Liver (tissue), 9 donors: ENCODE results near the gene COPS4. TPM values are rescaled to one million over a fixed set of nuclear protein-coding genes. Genes with fewer than 3 reads are reported as not detected.

Experiments used
- DNase-seq: peaks from one replicate; pipeline ENCODE4 v3.0.0-alpha.2; 2017; ENCODE audit warnings: low spot score
- H3K27ac ChIP-seq, 2 donors: one replicate each; pipeline ENCODE4 v1.7.0; 2013; ENCODE audit warnings: inconsistent platforms in 2 of 2, low read length in 2 of 2, control low read depth in 1 of 2, low read depth in 1 of 2, mild to moderate bottlenecking in 1 of 2
- H3K27me3 ChIP-seq, 4 donors: one replicate each; pipeline versions ENCODE4 v1.6.1 to v1.7.0; 2013; ENCODE audit warnings: low read length in 3 of 4, inconsistent platforms in 1 of 4, mild to moderate bottlenecking in 1 of 4, moderate library complexity in 1 of 4; ENCODE audit not compliant: control insufficient read depth in 4 of 4, insufficient read depth in 4 of 4
- H3K36me3 ChIP-seq, 4 donors: one replicate each; pipeline versions ENCODE4 v1.6.1 to v1.7.0; 2013; ENCODE audit warnings: low read length in 3 of 4, mild to moderate bottlenecking in 3 of 4, low read depth in 1 of 4, moderate library complexity in 1 of 4; ENCODE audit not compliant: control insufficient read depth in 4 of 4, insufficient read depth in 3 of 4
- H3K4me1 ChIP-seq, 4 donors: one replicate each; pipeline versions ENCODE4 v1.6.1 to v1.7.0; 2013; ENCODE audit warnings: low read length in 3 of 4, mild to moderate bottlenecking in 3 of 4, moderate library complexity in 1 of 4; ENCODE audit not compliant: control insufficient read depth in 4 of 4, insufficient read depth in 4 of 4
- H3K4me3 ChIP-seq, 3 donors: one replicate each; pipeline versions ENCODE4 v1.6.1 to v1.7.0; 2013; ENCODE audit warnings: low read length in 3 of 3, control low read depth in 1 of 3, low read depth in 1 of 3, mild to moderate bottlenecking in 1 of 3
- H3K9ac ChIP-seq, 2 donors: one replicate each; pipeline ENCODE4 v1.7.0; 2013; ENCODE audit warnings: low read length in 2 of 2, mild to moderate bottlenecking in 2 of 2, moderate library complexity in 2 of 2, control low read depth in 1 of 2, low read depth in 1 of 2
- H3K9me3 ChIP-seq, 4 donors: one replicate each; pipeline versions ENCODE4 v1.6.1 to v1.7.0; 2013; ENCODE audit warnings: low read length in 3 of 4; ENCODE audit not compliant: control insufficient read depth in 4 of 4
- ATF3 ChIP-seq: IDR thresholded peaks from 2 replicates; pipeline ENCODE4 v1.6.1; 2016; ENCODE audit warnings: antibody characterized with exemption
- CTCF ChIP-seq: fragments of 150-350 bp; IDR thresholded peaks from 2 replicates; pipeline ENCODE4 v1.5.1; 2017; ENCODE audit warnings: improper control_type of control experiment, low read depth, low read length; ENCODE audit not compliant: missing input control
- FOXA1 ChIP-seq: IDR thresholded peaks from 2 replicates; pipeline ENCODE4 v1.6.1; 2016; ENCODE audit warnings: antibody characterized with exemption
- FOXA2 ChIP-seq: IDR thresholded peaks from 2 replicates; pipeline ENCODE4 v1.6.1; 2016; ENCODE audit warnings: antibody characterized with exemption
- GABPA ChIP-seq, 2 donors: IDR thresholded peaks in 1 of 2; conservative IDR thresholded peaks in 1 of 2; 2 replicates each; pipeline ENCODE4 v1.6.1; 2016; ENCODE audit warnings: antibody characterized with exemption in 2 of 2, mild to moderate bottlenecking in 1 of 2, moderate library complexity in 1 of 2
- HNF4A ChIP-seq, 2 donors: conservative IDR thresholded peaks; 2 replicates each; pipeline ENCODE4 v1.6.1; 2016; ENCODE audit warnings: antibody characterized with exemption in 2 of 2, mild to moderate bottlenecking in 2 of 2
- HNF4G ChIP-seq: IDR thresholded peaks from 2 replicates; pipeline ENCODE4 v1.6.1; 2016; ENCODE audit warnings: antibody characterized with exemption
- JUND ChIP-seq, 2 donors: IDR thresholded peaks; 2 replicates each; pipeline ENCODE4 v1.6.1; 2016; ENCODE audit warnings: antibody characterized with exemption in 2 of 2
- NR2F2 ChIP-seq: IDR thresholded peaks from 2 replicates; pipeline ENCODE4 v1.6.1; 2016; ENCODE audit warnings: antibody characterized with exemption
- RAD21 ChIP-seq, 2 donors: IDR thresholded peaks; 2 replicates each; pipeline ENCODE4 v1.6.1; 2016; ENCODE audit warnings: antibody characterized with exemption in 2 of 2, mild to moderate bottlenecking in 2 of 2
- REST ChIP-seq: IDR thresholded peaks from 2 replicates; pipeline ENCODE4 v1.6.1; 2016; ENCODE audit warnings: antibody characterized with exemption, mild to moderate bottlenecking
- RXRA ChIP-seq, 2 donors: IDR thresholded peaks; 2 replicates each; pipeline ENCODE4 v1.6.1; 2017 to 2018; ENCODE audit warnings: antibody characterized with exemption in 2 of 2, mild to moderate bottlenecking in 1 of 2
- SP1 ChIP-seq: IDR thresholded peaks from 2 replicates; pipeline ENCODE4 v1.6.1; 2018; ENCODE audit warnings: antibody characterized with exemption, mild to moderate bottlenecking
- TAF1 ChIP-seq: conservative IDR thresholded peaks from 2 replicates; pipeline ENCODE4 v1.6.1; 2016; ENCODE audit warnings: antibody characterized with exemption, mild to moderate bottlenecking
- YY1 ChIP-seq: IDR thresholded peaks from 2 replicates; pipeline ENCODE4 v1.6.1; 2016; ENCODE audit warnings: antibody characterized with exemption, mild to moderate bottlenecking
- ZBTB33 ChIP-seq: IDR thresholded peaks from 2 replicates; pipeline ENCODE4 v1.6.1; 2016; ENCODE audit warnings: antibody characterized with exemption
- WGBS: extraction: QIAGEN DNeasy Blood & Tissue Kit; methylation state at CpG from one replicate; pipeline ENCODE4 v1.1.7; 2013; 5-methylcytosine and 5-hydroxymethylcytosine counted together
- polyA plus RNA-seq, 2 donors: library from polyadenylated mRNA; stranded (reverse) in 1 of 2; unstranded in 1 of 2; fragments of 200-250 nt in 1 of 2; fragments of >200 nt in 1 of 2; fragmentation: Nextera tagmentation in 1 of 2; extraction: Ambion mirVana in 1 of 2; gene quantifications; one replicate each; pipeline versions ENCODE4 v1.2.1 to v1.2.3, GENCODE V29; 2013 to 2015
- total RNA-seq, 2 donors: library from RNA; depleted of rRNA; stranded (reverse); fragments of >200 nt; gene quantifications; one replicate each; pipeline ENCODE4 v1.2.3, GENCODE V29; 2014
- donor health status: healthy.
- donor health status: healthy.
- donor health status: healthy.
- donor health status: healthy.
- donor health status: healthy.

Gene COPS4
- total and polyA plus RNA-seq, 4 donors = 15.3 to 46.3 (median 17.4) TPM

- no peak overlapping the region for H3K4me3 ChIP-seq
- H3K4me1 ChIP-seq = no peaks in the 10 kb centered on the region
- H3K27me3 ChIP-seq = no peaks in the 10 kb centered on the region
- no peak overlapping the region for H3K9ac ChIP-seq
- DNase-seq = no peak
- 85% methylated on average over 3 of the region's 3 CpGs for WGBS
- peaks cover 0 to 4% (median 0%) of the 10 kb centered on the region in 4 donors for H3K9me3 ChIP-seq
- no peak overlapping the region for H3K27ac ChIP-seq
- no peaks in the 10 kb centered on the region for H3K36me3 ChIP-seq
- no peak for TF ChIP-seq HNF4A (conservative IDR thresholded peaks at IDR 0.05)
- TF ChIP-seq CTCF = no peak
- TF ChIP-seq YY1 = no peak
- TF ChIP-seq FOXA2 = no peak
- no peak for TF ChIP-seq GABPA (IDR thresholded peaks at IDR 0.05 in 1 of 2, conservative IDR thresholded peaks at IDR 0.05 in 1 of 2)
- no peak for TF ChIP-seq REST
These were observed 15.0 kb upstream of the COPS4 start for GRCh38 chr4:83019794-83020494.

GRCh38 chr4:83022724-83023450 lies 12.1 kb upstream of the COPS4 start:
- Histone ChIP-seq H3K4me1 (no peaks in the 10 kb centered on the region), H3K36me3 (no peaks in the 10 kb centered on the region), H3K4me3 (no peak overlapping the region), H3K9me3 (peaks cover 0 to 7% (median under 1%) of the 10 kb centered on the region in 4 donors), H3K27ac (no peak overlapping the region), H3K27me3 (no peaks in the 10 kb centered on the region), H3K9ac (no peak overlapping the region)
- 80% methylated on average over 2 of the region's 2 CpGs for WGBS
- DNase-seq = no peak
- no peak for TF ChIP-seq TAF1
- TF ChIP-seq RAD21 (IDR thresholded peaks at IDR 0.05) = no peak
- TF ChIP-seq REST = no peak
- no peak for TF ChIP-seq HNF4G
- TF ChIP-seq HNF4A (conservative IDR thresholded peaks at IDR 0.05) = no peak
- TF ChIP-seq FOXA2 = no peak
- no peak for TF ChIP-seq JUND (IDR thresholded peaks at IDR 0.05)
- TF ChIP-seq SP1 = no peak
- TF ChIP-seq FOXA1 = no peak
- no peak for TF ChIP-seq RXRA (IDR thresholded peaks at IDR 0.05)
- TF ChIP-seq NR2F2 = no peak
- TF ChIP-seq ATF3 = no peak
- TF ChIP-seq CTCF = no peak
- TF ChIP-seq ZBTB33 = no peak
- TF ChIP-seq YY1 = no peak
